Measurements from ENCODE around the gene ZNF408. TPM values are rescaled to one million over a fixed set of nuclear protein-coding genes. Genes with fewer than 3 reads are reported as not detected.

ZNF408 gene
- polyA plus RNA-seq, 3 donors from 2014 or later = 9.1 to 14.6 (median 9.5) TPM

- Mint-ChIP-seq H3K4me3 (no peak overlapping the region), H3K4me1 (peaks cover 26 to 27% of the 10 kb centered on the region in 2 donors), H3K9me3 (no peaks in the 10 kb centered on the region), H3K27ac (peak overlapping the region in 1 of 6 donors; percentile 29), H3K27me3 (ENCODE audit: low read depth in 3 of 3) (peaks cover 2 to 8% (median 2%) of the 10 kb centered on the region in 3 donors), H3K36me3 (peaks cover 0 to 18% (median 16%) of the 10 kb centered on the region in 3 donors)
- DNase-seq = no peak
Observed at GRCh38 chr11:46679241-46680163, 21.3 kb upstream of the ZNF408 start.

GRCh38 chr11:46680164-46680760 lies 20.6 kb upstream of the ZNF408 start:
- H3K27ac Mint-ChIP-seq = no peak overlapping the region
- H3K4me3 Mint-ChIP-seq = no peak overlapping the region
- H3K36me3 Mint-ChIP-seq = peaks cover 0 to 18% (median 16%) of the 10 kb centered on the region in 3 donors
- H3K4me1 Mint-ChIP-seq = peaks cover 21 to 23% of the 10 kb centered on the region in 2 donors
- H3K9me3 Mint-ChIP-seq = no peaks in the 10 kb centered on the region
- peaks cover 2 to 8% (median 2%) of the 10 kb centered on the region in 3 donors for H3K27me3 Mint-ChIP-seq (ENCODE audit: low read depth in 3 of 3)
- no peak for DNase-seq

- H3K4me3 Mint-ChIP-seq = no peak overlapping the region
- peaks cover 0 to 18% (median 16%) of the 10 kb centered on the region in 3 donors for H3K36me3 Mint-ChIP-seq
- peaks cover 1 to 5% (median 2%) of the 10 kb centered on the region in 3 donors for H3K27me3 Mint-ChIP-seq (ENCODE audit: low read depth in 3 of 3)
- no peak overlapping the region for H3K27ac Mint-ChIP-seq
- H3K9me3 Mint-ChIP-seq = no peaks in the 10 kb centered on the region
- no peak for DNase-seq
- H3K4me1 Mint-ChIP-seq = peaks cover 15 to 17% of the 10 kb centered on the region in 2 donors
Observed at GRCh38 chr11:46680815-46681214, 20.0 kb upstream of the ZNF408 start.

GRCh38 chr11:46681814-46682213 lies 19.0 kb upstream of the ZNF408 start:
- Mint-ChIP-seq H3K27me3 (ENCODE audit: low read depth in 3 of 3) (peaks cover 0 to 4% (median 2%) of the 10 kb centered on the region in 3 donors), H3K9me3 (no peaks in the 10 kb centered on the region), H3K4me3 (no peak overlapping the region), H3K36me3 (peaks cover 0 to 19% (median 16%) of the 10 kb centered on the region in 3 donors), H3K27ac (no peak overlapping the region), H3K4me1 (peaks cover 12 to 14% of the 10 kb centered on the region in 2 donors)
- DNase-seq = no peak

- DNase-seq = no peak
- peaks cover 0 to 26% (median 14%) of the 10 kb centered on the region in 3 donors for H3K36me3 Mint-ChIP-seq
- H3K4me3 Mint-ChIP-seq = no peak overlapping the region
- no peak overlapping the region for H3K27ac Mint-ChIP-seq
- no peaks in the 10 kb centered on the region for H3K9me3 Mint-ChIP-seq
- peaks cover 0 to 2% (median 0%) of the 10 kb centered on the region in 3 donors for H3K27me3 Mint-ChIP-seq (ENCODE audit: low read depth in 3 of 3)
- peaks cover 12 to 18% of the 10 kb centered on the region in 2 donors for H3K4me1 Mint-ChIP-seq
Observed at GRCh38 chr11:46682773-46683752, 17.8 kb upstream of the ZNF408 start.

- peak overlapping the region in 2 of 6 donors; percentile 12 to 59 for H3K27ac Mint-ChIP-seq
- H3K9me3 Mint-ChIP-seq = no peaks in the 10 kb centered on the region
- peaks cover 13 to 18% of the 10 kb centered on the region in 2 donors for H3K4me1 Mint-ChIP-seq
- no peak for DNase-seq
- H3K36me3 Mint-ChIP-seq = peaks cover 0 to 23% (median 9%) of the 10 kb centered on the region in 3 donors
- no peaks in the 10 kb centered on the region for H3K27me3 Mint-ChIP-seq (ENCODE audit: low read depth in 3 of 3)
- H3K4me3 Mint-ChIP-seq = no peak overlapping the region
Observed at GRCh38 chr11:46684367-46684766, 16.5 kb upstream of the ZNF408 start.

- Mint-ChIP-seq H3K9me3 (no peaks in the 10 kb centered on the region), H3K4me1 (peaks cover 16 to 18% of the 10 kb centered on the region in 2 donors), H3K27me3 (ENCODE audit: low read depth in 3 of 3) (no peaks in the 10 kb centered on the region), H3K36me3 (peaks cover 0 to 20% (median 9%) of the 10 kb centered on the region in 3 donors), H3K4me3 (no peak overlapping the region), H3K27ac (peak overlapping the region in 4 of 6 donors; percentile 7 to 71 (median 31))
- no peak for DNase-seq
Observed at GRCh38 chr11:46686886-46687795, 13.7 kb upstream of the ZNF408 start.

GRCh38 chr11:46690702-46691101 lies 10.1 kb upstream of the ZNF408 start:
- no peaks in the 10 kb centered on the region for H3K9me3 Mint-ChIP-seq
- peaks cover 0 to 28% (median 4%) of the 10 kb centered on the region in 3 donors for H3K36me3 Mint-ChIP-seq
- peaks cover 26 to 29% of the 10 kb centered on the region in 2 donors for H3K4me1 Mint-ChIP-seq
- DNase-seq = no peak
- peak overlapping the region in 1 of 6 donors; percentile 75 for H3K27ac Mint-ChIP-seq
- no peak overlapping the region for H3K4me3 Mint-ChIP-seq
- no peaks in the 10 kb centered on the region for H3K27me3 Mint-ChIP-seq (ENCODE audit: low read depth in 3 of 3)

- Mint-ChIP-seq H3K4me1 (peaks cover 34 to 40% of the 10 kb centered on the region in 2 donors), H3K27ac (peak overlapping the region in 1 of 6 donors; percentile 23), H3K27me3 (ENCODE audit: low read depth in 3 of 3) (no peaks in the 10 kb centered on the region), H3K4me3 (no peak overlapping the region), H3K9me3 (no peaks in the 10 kb centered on the region), H3K36me3 (peaks cover 0 to 19% (median 1%) of the 10 kb centered on the region in 3 donors)
- no peak for DNase-seq
Observed at GRCh38 chr11:46692450-46692849, 8.4 kb upstream of the ZNF408 start.

GRCh38 chr11:46693597-46694012 lies 7.2 kb upstream of the ZNF408 start:
- peak overlapping the region in 1 of 6 donors; percentile 77 for H3K27ac Mint-ChIP-seq
- no peaks in the 10 kb centered on the region for H3K9me3 Mint-ChIP-seq
- peaks cover 0 to 10% (median 0%) of the 10 kb centered on the region in 3 donors for H3K36me3 Mint-ChIP-seq
- no peak for DNase-seq
- H3K4me1 Mint-ChIP-seq = peaks cover 43 to 45% of the 10 kb centered on the region in 2 donors
- H3K4me3 Mint-ChIP-seq = no peak overlapping the region
- no peaks in the 10 kb centered on the region for H3K27me3 Mint-ChIP-seq (ENCODE audit: low read depth in 3 of 3)

- no peak overlapping the region for H3K4me3 Mint-ChIP-seq
- H3K27ac Mint-ChIP-seq = peak overlapping the region in 3 of 6 donors; percentile 61 to 80 (median 77)
- peaks cover 46 to 50% of the 10 kb centered on the region in 2 donors for H3K4me1 Mint-ChIP-seq
- H3K27me3 Mint-ChIP-seq (ENCODE audit: low read depth in 3 of 3) = peaks cover 0 to 2% (median 0%) of the 10 kb centered on the region in 3 donors
- H3K36me3 Mint-ChIP-seq = peaks cover 0 to 10% (median 0%) of the 10 kb centered on the region in 3 donors
- DNase-seq = no peak
- no peaks in the 10 kb centered on the region for H3K9me3 Mint-ChIP-seq
Observed at GRCh38 chr11:46694072-46694471, 6.8 kb upstream of the ZNF408 start.

- peaks cover 0 to 10% (median 0%) of the 10 kb centered on the region in 3 donors for H3K36me3 Mint-ChIP-seq
- DNase-seq = no peak
- H3K9me3 Mint-ChIP-seq = no peaks in the 10 kb centered on the region
- peak overlapping the region in 2 of 6 donors; percentile 45 to 80 for H3K27ac Mint-ChIP-seq
- H3K27me3 Mint-ChIP-seq (ENCODE audit: low read depth in 3 of 3) = peaks cover 0 to 2% (median 0%) of the 10 kb centered on the region in 3 donors
- H3K4me3 Mint-ChIP-seq = no peak overlapping the region
- H3K4me1 Mint-ChIP-seq = peaks cover 50 to 54% of the 10 kb centered on the region in 2 donors
Observed at GRCh38 chr11:46694607-46695006, 6.2 kb upstream of the ZNF408 start.
